ENCODE data around the gene ZNF362.

The ZNF362 gene

GRCh38 chr1:33339413-33339812 lies 83.1 kb downstream of the ZNF362 start:
- peak overlapping the region; percentile 33 to 38 for H3K4me3 ChIP-seq
- intact Hi-C loops (cut with DNase I; ENCODE audit: low total_unique reads), result no loop called here
- peaks cover 0 to 15% (median 6%) of the 10 kb centered on the region in 3 donors for H3K36me3 ChIP-seq
- TF ChIP-seq CTCF (IDR thresholded peaks at IDR 0.05), result peak in 1 of 2 experiments; percentile 14
- no peaks in the 10 kb centered on the region for H3K27me3 ChIP-seq
- peak; percentile 67 to 86 for DNase-seq
- H3K27ac ChIP-seq, result peak overlapping the region; percentile 95 to 98
- H3K9me3 ChIP-seq, result no peaks in the 10 kb centered on the region
- H3K4me1 ChIP-seq, result peaks cover 22 to 100% (median 94%) of the 10 kb centered on the region in 4 donors

- H3K36me3 ChIP-seq, result peaks cover 0 to 15% (median 6%) of the 10 kb centered on the region in 3 donors
- intact Hi-C loops (cut with DNase I; ENCODE audit: low total_unique reads), result no loop called here
- H3K27ac ChIP-seq, result peak overlapping the region; percentile 95 to 98
- no peaks in the 10 kb centered on the region for H3K9me3 ChIP-seq
- H3K27me3 ChIP-seq, result no peaks in the 10 kb centered on the region
- peak overlapping the region in 1 of 2 donors; percentile 46 for H3K4me3 ChIP-seq
- DNase-seq, result peak in 1 of 2 donors; percentile 65
- no peak for TF ChIP-seq CTCF (IDR thresholded peaks at IDR 0.05)
- peaks cover 18 to 100% (median 92%) of the 10 kb centered on the region in 4 donors for H3K4me1 ChIP-seq
Measured at GRCh38 chr1:33341190-33341589, 84.9 kb downstream of the ZNF362 start.

GRCh38 chr1:33342041-33342723 lies 85.9 kb downstream of the ZNF362 start:
- no peak for TF ChIP-seq CTCF (IDR thresholded peaks at IDR 0.05)
- peak overlapping the region; percentile 95 to 98 for H3K27ac ChIP-seq
- peak; percentile 92 to 93 for DNase-seq
- H3K4me1 ChIP-seq, result peaks cover 18 to 100% (median 90%) of the 10 kb centered on the region in 4 donors
- no peaks in the 10 kb centered on the region for H3K9me3 ChIP-seq
- intact Hi-C loops (cut with DNase I; ENCODE audit: low total_unique reads), result no loop called here
- H3K36me3 ChIP-seq, result peaks cover 0 to 15% (median 6%) of the 10 kb centered on the region in 3 donors
- peak overlapping the region; percentile 24 to 46 for H3K4me3 ChIP-seq
- no peaks in the 10 kb centered on the region for H3K27me3 ChIP-seq

GRCh38 chr1:33343539-33343938 lies 87.2 kb downstream of the ZNF362 start:
- peak overlapping the region; percentile 95 to 98 for H3K27ac ChIP-seq
- TF ChIP-seq CTCF (IDR thresholded peaks at IDR 0.05), result no peak
- peaks cover 18 to 99% (median 80%) of the 10 kb centered on the region in 4 donors for H3K4me1 ChIP-seq
- H3K27me3 ChIP-seq, result no peaks in the 10 kb centered on the region
- intact Hi-C loops (cut with DNase I; ENCODE audit: low total_unique reads), result no loop called here
- peak in 1 of 2 donors; percentile 68 for DNase-seq
- H3K4me3 ChIP-seq, result peak overlapping the region in 1 of 2 donors; percentile 67
- H3K9me3 ChIP-seq, result no peaks in the 10 kb centered on the region
- peaks cover 0 to 15% (median 6%) of the 10 kb centered on the region in 3 donors for H3K36me3 ChIP-seq

GRCh38 chr1:33344896-33345560 lies 88.7 kb downstream of the ZNF362 start:
- Histone ChIP-seq H3K36me3 (peaks cover 0 to 15% (median 10%) of the 10 kb centered on the region in 3 donors), H3K27ac (peak overlapping the region; percentile 95 to 98)
- intact Hi-C loops (cut with DNase I; ENCODE audit: low total_unique reads), result no loop called here

More at GRCh38 chr1:33344896-33345560, 88.7 kb downstream of the ZNF362 start:
- peak overlapping the region; percentile 9 to 67 for H3K4me3 ChIP-seq
- no peaks in the 10 kb centered on the region for H3K27me3 ChIP-seq
- no peak for TF ChIP-seq CTCF (IDR thresholded peaks at IDR 0.05)
- peaks cover 10 to 84% (median 68%) of the 10 kb centered on the region in 4 donors for H3K4me1 ChIP-seq
- no peaks in the 10 kb centered on the region for H3K9me3 ChIP-seq
- DNase-seq, result no peak

All from tibial artery (tissue), 4 donors.